GM19351 (cell line): ENCODE results near the gene PPP1R9A.

Source experiments
- ATAC-seq: cut with Tn5 transposase; IDR thresholded peaks from one replicate; pipeline ENCODE4 v1.9.1; 2021; ENCODE audit warnings: mild to moderate bottlenecking, moderate library complexity; ENCODE audit not compliant: unreplicated experiment

The PPP1R9A gene

DNA sequence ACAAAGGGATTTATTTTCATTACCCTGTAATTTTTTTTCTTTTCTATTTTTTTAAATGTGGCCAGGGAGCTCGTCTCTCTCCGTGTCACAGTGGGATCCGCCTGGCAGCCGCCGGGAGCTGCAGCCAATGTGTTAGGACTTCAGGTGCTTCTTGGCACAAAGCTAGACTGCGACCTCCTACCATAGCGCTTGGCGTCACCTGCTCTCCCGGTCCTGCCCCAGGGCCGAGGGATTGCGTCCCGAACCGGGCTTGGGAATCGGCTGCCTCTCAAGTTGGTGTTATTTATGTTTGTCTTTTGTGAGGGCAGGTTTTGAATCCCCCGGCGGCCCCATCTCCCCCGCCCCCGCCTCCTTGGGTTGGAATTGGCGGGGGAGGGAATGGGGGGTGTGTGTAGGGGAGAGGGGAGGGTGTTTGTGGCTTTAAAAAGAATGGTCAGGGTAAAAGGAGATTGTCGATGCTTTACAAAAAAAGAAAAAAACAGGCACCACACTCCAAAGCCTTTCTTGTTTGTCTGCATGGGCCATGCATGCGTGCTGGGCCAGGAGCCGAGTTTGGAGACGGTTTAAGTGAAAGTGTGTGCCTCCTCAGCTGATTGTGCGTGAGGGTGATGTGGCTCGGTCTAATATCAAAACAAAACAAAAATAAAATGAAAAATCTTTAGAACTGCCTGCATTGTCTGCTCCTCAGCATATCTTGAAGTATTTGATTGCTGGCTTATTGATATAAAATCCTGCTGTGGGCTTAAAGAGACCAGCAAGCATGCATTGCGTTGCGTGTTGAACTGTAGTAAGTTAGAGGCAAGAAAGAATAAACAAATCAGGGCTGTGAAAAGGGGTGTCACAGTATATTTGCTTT, 1.2 kb downstream of the PPP1R9A start:
- ATAC-seq = no peak

DNA sequence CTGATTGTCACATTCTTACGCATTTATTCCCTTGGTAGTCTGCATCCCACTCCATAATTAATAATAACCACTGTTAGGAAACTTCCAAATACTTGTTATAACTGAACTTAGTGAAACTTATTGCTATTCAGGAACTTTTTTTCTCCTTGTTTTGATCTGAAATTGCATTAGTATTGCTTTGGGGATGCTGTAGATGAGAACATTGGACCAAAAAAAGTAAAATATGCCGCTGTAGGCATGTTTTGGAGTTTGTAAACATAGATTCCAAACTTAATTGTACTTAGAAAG, 1.7 kb downstream of the PPP1R9A start:
- no peak for ATAC-seq

DNA sequence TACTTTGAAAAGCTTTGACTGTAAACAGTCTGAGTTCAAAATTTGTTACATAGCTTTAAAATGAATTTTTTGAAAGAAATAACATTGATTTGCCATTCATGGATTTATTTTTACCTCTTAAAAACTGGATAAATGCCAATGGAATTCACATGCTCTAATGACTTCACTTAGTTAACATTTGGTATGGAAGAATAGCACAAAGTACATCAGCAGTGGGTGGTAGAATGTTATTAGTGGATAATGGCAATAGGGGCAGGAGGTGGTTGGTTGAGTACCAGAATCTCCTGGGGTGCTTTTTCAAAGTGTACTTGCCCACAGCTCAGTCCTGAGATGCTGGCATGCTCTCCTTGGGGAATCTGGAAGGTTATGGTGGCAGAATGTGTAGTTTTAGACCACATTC, 4.7 kb downstream of the PPP1R9A start:
- no peak for ATAC-seq

DNA sequence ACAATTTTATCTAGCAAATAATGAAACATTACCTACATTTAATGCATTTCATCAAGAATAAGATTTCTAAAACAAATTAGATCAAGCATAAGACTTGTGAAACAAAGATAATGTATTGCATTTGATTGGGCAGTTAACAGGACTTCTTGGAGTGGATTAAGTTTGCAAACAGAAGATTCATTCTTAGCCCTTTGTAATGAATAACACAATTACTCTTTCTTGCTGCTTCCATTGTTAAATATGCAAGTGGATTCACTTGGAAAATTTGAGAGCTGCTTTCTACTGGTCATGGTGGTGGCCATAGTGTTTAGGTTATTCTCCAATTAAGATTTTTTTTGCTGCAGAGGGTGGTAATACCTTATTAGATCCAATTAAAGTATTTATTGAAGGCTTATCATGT, 6.0 kb downstream of the PPP1R9A start:
- no peak for ATAC-seq

DNA sequence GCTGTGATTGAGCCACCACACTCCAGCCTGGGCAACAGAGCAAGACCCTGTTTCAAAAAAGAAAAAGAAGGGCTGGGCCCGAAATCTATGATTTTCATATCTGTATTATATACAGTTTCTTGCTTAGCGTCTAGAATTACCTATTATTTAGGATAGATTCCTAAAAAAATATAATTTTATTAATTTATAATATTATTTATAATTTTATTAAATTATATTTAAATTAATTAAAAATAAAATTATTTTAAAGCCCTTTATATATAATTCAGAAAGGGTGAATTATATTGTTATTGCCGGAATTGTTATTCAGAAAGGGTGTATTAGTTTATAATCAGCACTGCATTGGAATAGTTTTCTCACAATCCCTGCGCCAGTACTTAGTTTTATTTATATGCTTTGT, 14.5 kb downstream of the PPP1R9A start:
- ATAC-seq = no peak

DNA sequence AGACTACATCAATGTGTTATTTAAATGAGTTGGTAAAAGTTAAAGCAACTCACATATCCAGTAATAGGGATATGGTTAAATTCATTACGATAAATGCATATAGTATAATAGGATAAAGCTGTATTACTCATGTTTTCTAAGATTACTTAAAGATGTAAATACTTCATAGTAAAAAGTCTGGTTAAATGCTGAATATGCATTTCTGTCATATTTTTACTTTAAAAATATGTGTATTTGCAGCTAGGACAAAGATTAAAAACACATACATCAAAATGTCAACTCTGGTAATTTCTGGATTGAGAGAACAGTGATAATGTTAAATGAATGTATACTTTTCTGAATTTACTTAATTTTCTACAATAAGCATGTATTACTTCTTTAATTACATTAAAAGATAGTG, 15.1 kb downstream of the PPP1R9A start:
- no peak for ATAC-seq

DNA sequence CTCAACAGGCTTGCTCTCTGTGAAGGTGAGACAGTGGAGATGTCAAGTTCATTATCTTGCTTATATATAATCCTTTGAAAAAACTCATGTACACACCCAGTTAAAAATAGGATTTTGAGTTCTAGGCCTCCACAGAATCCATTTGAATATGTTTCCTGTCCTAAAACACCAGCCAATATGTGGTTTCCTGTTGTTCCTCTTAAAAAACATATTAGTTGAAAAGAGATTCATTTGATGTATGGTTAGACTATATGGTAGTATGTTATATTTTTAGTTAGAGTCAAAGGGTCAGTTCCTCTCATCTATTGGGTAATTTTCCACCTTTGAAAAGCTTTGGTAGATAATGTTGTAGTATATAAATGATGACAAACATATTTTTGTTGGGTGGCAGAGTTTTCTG, 16.0 kb downstream of the PPP1R9A start:
- no peak for ATAC-seq

DNA sequence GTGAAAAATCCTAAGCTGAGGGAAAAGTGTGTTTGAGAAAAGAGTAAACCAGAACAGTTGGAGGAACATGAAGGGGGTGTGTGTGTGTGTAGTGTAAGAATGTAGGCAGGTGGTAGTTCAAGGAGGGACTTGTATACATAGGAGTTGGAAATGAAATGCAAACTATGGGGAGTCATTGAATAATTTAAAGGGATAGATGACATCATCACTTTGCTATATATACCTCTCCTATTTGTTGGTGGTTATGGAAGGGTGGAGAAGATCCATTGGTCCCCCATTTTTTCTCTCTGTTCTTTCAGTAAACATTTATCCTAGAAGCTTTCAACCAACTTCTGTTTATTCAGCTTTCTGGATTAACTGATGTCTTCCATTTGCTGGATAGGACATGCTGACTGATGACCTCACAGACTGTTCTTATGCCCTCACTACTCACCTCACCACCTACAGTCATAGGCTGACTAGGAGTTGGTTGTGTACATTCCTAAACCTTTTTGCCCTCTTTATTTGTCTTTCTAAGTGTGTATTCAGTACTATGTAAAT, 20.8 kb downstream of the PPP1R9A start:
- ATAC-seq = no peak

DNA sequence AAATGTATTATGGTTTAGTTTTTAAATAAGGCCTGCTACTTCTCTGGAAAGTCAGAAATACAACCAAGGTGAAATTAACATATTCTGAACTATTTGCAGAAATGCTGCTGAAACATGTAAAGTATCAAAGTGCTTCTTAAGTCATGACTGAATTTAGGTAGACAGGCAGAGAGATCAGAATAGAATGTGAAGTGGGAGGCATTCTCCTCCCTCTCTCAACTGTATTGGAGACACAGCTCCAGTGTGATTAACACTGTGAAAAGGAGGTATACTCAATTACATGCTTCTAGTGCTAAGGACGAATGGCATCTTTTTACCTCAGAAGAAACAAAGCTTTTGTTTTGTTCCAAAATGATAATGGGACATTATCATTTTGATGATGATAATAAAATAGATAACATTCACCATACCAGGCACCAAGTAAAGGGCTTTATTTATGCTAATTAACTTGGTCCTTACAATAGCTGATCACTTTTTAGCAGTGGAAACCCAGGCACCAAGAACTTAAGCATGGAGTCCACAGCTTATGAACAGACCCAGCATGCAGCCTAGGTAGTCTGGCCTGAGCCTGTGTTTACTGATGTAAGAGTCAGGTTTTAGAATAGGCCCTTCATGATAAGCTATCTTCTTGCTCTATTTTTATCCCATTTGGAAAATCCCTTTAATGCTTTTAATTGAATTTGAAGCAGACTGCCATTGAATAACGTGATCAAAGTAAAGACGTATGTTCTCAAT, 26.0 kb downstream of the PPP1R9A start:
- ATAC-seq = no peak

DNA sequence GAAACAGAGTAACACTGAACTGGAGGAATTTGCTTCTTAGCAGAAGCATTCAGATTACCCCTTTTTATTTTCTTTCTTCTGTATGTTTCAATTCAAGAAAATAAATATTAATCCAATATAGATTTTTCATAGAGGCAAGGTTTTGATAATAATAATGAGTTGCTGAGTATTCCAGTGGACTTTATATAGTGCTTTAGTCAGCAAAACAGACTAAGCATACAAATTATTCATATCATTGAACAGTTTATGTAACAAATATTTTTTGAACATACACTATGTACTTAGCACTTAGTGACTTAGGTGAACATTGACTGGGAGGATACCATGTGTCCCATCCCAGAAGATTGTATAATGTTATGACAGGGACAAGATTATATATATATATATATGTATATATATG, 32.0 kb downstream of the PPP1R9A start:
- ATAC-seq = no peak

DNA sequence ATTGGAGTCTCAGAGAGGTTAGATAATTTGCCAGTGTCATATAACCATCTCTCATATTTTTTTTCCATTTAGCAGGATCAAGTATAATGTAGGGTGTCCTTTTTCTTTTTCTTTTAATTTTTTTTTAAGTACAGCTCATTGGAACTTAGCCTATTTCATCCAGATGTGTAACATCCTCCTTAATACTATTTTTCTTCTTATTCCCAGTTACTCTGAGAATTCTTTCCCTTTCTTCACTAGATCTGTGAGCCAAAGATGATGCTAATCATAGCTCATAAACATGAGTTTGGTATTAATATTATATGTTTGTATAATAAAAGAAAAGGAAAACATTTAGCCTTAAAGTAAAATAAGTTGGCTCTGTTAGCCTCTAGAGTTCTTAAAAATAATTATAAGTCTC, 32.8 kb downstream of the PPP1R9A start:
- no peak for ATAC-seq

DNA sequence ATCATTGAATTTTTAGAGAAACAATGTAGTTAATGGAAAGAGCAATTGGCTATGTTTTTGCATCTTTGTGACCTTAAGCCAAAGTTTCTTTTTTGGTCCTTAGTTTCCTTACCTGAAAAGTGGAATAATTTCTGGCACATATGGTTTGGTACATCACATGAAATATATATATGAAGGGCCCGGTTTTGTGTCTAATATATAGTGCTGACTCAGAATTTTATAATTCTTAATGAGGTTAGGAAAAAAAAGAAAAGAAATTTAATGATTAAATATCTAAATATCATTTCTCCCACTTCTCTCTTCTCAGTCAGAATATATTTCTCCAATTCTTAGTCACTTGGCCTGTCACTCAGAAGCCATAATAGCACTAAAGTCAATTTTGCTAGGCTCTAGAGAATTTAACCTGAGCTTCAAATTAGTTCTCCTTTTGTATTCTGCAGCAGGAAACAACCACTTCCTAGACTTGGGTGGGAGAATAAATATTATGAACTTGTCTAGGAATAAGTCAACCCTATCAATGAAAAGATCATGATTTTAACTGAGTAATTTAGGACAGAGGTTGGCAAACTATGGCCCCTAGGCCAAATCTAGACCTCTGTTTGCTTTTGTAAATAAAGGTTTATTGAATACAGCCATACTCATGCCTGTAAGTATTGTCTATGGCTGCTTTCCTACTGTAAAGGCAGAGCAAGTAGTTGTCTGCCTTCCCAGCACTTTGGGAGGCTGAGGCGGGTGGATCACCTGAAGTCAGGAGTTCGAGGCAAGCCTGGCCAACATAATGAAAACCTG, 34.6 kb downstream of the PPP1R9A start:
- ATAC-seq = no peak

DNA sequence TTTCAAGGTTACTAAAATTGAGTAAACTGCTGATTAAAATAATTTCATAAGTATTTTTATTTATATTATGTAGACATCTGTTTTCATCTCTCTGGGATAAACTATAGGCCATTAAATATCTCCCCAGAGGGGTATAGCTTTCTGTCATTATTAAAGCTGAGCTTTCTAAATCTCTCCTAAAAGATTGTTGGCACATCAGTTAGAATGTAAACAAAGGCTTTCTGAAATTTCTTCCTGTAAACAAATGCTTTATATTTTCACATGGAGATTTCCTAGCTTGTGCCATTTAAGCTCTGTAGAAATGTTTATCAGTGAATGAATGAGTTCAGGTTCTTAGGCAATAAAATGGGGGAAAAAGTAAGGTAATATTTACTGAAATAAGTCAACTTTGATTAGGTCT, 35.7 kb downstream of the PPP1R9A start:
- no peak for ATAC-seq

DNA sequence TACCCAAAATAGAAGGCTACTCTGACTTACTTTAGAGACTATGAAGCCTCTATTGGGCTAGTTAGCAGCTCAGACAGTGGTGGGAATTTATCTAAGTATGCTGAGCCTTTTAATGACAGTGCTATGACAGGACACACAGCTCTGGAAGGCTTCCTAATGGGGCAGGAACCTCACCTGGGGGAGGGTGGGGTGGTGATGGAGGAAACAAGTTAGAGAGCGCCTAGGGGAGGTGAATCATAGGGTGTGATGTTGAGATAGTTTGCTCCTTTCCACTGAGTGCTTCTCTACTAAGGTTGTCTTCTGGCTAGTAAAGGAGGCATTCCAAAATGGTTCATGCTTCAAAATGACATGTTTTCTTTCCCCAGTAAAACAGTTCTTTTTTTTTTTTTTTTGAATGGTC, 42.1 kb downstream of the PPP1R9A start:
- no peak for ATAC-seq

DNA sequence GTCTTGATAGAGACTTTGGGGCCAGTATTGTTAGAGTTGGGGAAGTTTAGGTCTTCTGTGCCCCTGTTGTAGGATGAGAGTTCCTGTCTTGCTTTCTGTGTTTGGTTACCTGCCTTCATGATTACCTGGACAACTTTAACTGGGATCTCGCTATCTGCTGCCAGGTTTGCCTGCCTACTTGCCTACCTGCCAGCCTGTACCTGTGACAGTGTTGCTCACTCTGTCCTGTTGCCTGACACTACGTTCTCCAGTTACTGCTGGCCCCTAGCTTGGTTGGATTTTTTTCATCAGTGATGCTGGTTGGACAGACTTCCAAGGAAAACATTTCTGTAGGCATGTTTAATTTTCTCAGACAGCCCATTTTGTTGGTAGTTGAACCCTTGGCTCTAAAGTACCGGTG, 48.4 kb downstream of the PPP1R9A start:
- ATAC-seq = no peak

DNA sequence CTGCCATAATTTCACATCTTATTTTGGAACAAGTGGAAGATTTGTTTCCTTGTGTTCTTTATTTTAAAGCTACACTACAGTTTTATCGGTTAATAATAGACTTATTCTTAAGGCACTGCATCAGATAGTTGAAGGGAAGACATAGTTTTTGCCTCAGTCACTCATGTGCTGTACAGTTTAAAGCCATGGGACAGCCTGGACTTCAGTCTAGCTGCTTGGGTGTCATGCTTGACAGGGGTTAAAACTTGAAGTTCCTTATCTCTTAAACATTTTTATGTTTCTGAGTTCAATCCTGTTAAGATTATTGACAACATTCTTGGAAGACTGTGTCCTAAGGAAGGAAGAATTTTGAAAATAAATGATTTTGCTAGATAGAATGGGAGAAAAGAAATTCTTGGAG, 49.7 kb downstream of the PPP1R9A start:
- ATAC-seq = no peak

DNA sequence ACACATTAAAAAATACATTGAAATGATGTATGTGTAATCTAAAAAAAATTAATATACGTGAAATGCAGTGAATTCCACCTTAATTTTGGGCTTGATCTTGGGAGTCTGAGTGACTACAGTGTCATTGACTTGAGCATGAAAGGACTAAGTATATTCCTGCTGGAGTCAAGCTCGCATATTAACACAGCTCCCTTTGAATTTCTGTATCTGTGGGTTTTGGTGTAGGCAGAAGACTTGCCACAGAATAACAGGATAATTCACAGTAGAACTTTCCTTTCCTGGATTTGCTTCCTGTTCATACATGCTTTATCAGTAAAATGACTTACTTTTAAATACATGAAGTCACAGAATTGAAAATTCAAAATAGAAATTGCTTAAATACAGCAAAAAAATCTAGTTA, 55.3 kb downstream of the PPP1R9A start:
- ATAC-seq = no peak

DNA sequence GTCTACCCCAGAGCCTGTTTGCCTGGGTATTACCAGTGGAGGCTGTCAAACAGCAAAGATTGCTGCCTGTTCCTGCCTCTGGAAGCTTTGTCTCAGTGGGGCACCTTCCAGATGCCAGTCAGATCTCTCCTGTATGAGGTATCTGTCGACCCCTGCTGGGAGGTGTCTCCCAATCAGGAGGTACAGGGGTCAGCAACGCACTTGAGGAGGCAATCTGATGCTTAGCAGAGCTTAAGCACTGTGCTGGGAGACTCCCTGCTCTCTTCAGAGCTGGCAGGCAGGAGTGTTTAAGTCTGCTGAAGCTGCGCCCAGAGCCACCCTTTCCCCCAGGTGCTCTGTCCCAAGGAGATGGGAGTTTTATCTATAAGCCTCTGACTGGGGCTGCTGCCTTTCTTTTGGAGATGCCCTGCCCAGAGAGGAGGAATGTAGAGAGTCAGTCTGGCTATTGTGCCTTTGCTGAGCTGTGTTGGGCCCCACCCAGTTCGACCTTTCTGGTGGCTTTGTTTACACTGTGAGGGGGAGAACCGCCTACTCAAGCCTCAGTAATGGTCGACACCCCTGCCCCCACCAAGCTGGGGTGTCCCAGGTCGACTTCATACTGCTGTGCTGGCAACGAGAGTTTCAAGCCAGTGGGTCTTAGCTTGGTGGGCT, 62.2 kb downstream of the PPP1R9A start:
- ATAC-seq = no peak

DNA sequence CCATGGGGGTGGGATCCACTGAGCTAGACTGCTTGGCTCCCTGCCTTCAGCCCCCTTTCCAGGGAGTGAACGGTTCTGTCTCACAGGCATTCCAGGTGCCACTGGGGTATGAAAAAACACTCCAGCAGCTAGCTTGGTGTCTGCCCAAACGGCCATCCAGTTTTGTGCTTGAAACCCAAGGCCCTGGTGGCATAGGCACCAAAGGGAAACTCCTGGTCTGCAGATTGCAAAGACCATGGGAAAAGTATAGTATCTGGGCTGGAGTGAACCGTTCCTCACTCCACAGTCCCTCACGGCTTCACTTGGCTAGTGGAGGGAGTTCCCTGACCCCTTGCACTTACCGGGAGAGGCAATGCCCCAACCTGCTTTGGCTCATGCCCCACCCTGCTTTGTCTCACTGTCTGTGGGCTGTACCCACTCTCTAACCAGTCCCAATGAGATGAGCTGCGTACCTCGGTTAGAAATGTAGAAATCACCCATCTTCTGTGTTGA, 62.7 kb downstream of the PPP1R9A start:
- ATAC-seq = no peak

DNA sequence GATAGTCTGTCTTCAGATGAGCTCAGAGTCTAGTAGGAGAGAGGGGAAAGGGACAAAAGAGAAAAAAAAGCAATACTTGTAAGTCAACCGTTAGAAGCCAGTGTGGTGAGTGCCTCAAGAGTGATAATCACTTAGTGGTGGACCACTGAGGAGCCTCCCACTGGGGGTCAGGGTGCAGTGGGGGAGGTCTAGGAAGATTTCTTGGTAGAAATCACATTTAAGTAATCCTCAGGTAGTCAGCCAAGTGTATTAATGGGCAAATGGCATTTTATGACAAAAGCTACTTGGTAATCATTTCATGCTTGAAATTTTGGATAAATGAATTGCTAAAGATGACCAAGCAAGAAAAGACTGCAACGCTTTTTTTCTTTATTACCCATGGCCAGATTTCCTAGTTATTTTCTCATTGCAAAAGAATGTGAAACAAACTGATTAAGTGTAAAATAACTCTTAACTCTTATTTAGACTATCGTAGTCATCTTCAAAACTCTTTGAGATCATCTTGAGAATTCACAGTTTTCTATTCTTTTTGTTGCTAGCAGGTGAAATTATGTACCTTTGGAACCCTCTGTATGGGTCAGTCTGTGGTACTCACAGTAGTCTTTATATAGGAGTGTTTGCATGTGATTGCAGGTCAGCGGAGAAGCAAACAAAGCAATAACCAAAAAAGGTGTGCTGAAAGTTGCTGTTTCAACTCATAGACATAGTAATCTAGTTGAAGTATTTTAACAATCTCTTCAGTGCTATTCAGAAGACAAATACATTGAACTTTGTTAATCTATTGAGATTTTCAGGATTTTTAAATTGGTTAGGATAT, 63.9 kb downstream of the PPP1R9A start:
- ATAC-seq = no peak
